Measurements from ENCODE around the gene TRAF3IP1.

GRCh38 chr2:238281826-238282480, 38.4 kb upstream of the TRAF3IP1 start:
- no peak for TF ChIP-seq CTCF (IDR thresholded peaks at IDR 0.05; ENCODE audit: low read depth, low read length)
- no peak for TF ChIP-seq MAX (IDR thresholded peaks at IDR 0.05; ENCODE audit: low read depth, low read length)
- no peak for TF ChIP-seq POLR2A (IDR thresholded peaks at IDR 0.05; ENCODE audit: extremely low read depth, insufficient read length)
- no peak for TF ChIP-seq MYC (IDR thresholded peaks at IDR 0.05; ENCODE audit: low read depth, low read length)

All from NB4 (cell line).